Mucosa of descending colon (tissue), 3 donors: Measurements from ENCODE around the gene ABCA3. TPM values are rescaled to one million over a fixed set of nuclear protein-coding genes. Genes with fewer than 3 reads are reported as not detected.
A peak's percentile ranks its signal among the peaks of the same experiment; 100 is the strongest.

Source experiments
- ATAC-seq: fragments of 200-7000 bp; cut with Tn5 transposase; one replicate; pipeline ENCODE4 v1.9.1; 2020; ENCODE audit warnings: mild to moderate bottlenecking, moderate library complexity
- DNase-seq, 3 donors: peaks; one replicate each; pipeline ENCODE4 v3.0.0-alpha.2; 2020
- H3K36me3 ChIP-seq: fragments of 200-600 bp; one replicate; pipeline ENCODE4 v1.8.0; 2021; ENCODE audit warnings: low read depth, mild to moderate bottlenecking
- H3K4me1 ChIP-seq: fragments of 200-600 bp; one replicate; pipeline ENCODE4 v1.8.0; 2021; ENCODE audit warnings: low read depth, mild to moderate bottlenecking
- H3K4me3 ChIP-seq: fragments of 200-600 bp; one replicate; pipeline ENCODE4 v1.8.0; 2021; ENCODE audit warnings: mild to moderate bottlenecking
- H3K9me3 ChIP-seq: fragments of 200-600 bp; one replicate; pipeline ENCODE4 v1.8.0; 2021; ENCODE audit warnings: mild to moderate bottlenecking
- CTCF ChIP-seq: fragments of 200-600 bp; IDR thresholded peaks from one replicate; pipeline ENCODE4 v1.8.0; 2022; ENCODE audit warnings: antibody characterized with exemption, mild to moderate bottlenecking
- intact Hi-C, 2 donors: fragments of 100-400 bp; cut with DNase I in 1 of 2; cut with micrococcal nuclease in 1 of 2; formaldehyde crosslinking; loops; one replicate each; pipeline versions ENCODE4 v1.11.0 to v1.11.1; 2022; cut with DNase I, micrococcal nuclease
- total RNA-seq, 3 donors: library from RNA; stranded (reverse); fragmentation: NEBNext Ultra II Directional in 2 of 3; extraction: Animal tissue kit (Norgen Biotek cat#: 25700) in 2 of 3; gene quantifications; one replicate each; pipeline versions ENCODE4 v1.2.1 to v1.2.4, GENCODE V29; 2021 to 2023
- donor health status: DM: no; HTN: no; CAD: no; lungs with moderate emphysema.
- donor health status: DM: no; HTN: no; CAD: no.
- donor health status: DM: no; HTN: yes; CAD: no.

Gene ABCA3
- total RNA-seq, 3 donors from 2014 or later: 3.0 to 13.5 (median 3.4) TPM

GRCh38 chr16:2237493-2238149 is 102.9 kb downstream of the ABCA3 start:
- ATAC-seq: peak; percentile 30
- peak in 1 of 3 donors; percentile 48 for DNase-seq
- no peaks in the 10 kb centered on the region for H3K36me3 ChIP-seq
- no peaks in the 10 kb centered on the region for H3K9me3 ChIP-seq
- intact Hi-C loops: no loop called here
- no peak for TF ChIP-seq CTCF
- H3K4me1 ChIP-seq: peaks cover 22% of the 10 kb centered on the region
- H3K4me3 ChIP-seq: no peak overlapping the region

- ATAC-seq (no peak), DNase-seq (no peak)
- no peaks in the 10 kb centered on the region for H3K9me3 ChIP-seq
- no peak overlapping the region for H3K4me3 ChIP-seq
- TF ChIP-seq CTCF: no peak
- intact Hi-C loops: no loop called here
- peaks cover 22% of the 10 kb centered on the region for H3K4me1 ChIP-seq
- peaks cover 3% of the 10 kb centered on the region for H3K36me3 ChIP-seq
These were observed 103.4 kb downstream of the ABCA3 start for GRCh38 chr16:2237102-2237482.

- no peaks in the 10 kb centered on the region for H3K9me3 ChIP-seq
- intact Hi-C loops: no loop called here
- peaks cover 3% of the 10 kb centered on the region for H3K36me3 ChIP-seq
- peaks cover 22% of the 10 kb centered on the region for H3K4me1 ChIP-seq
- H3K4me3 ChIP-seq: no peak within 1 kb of the TSS
- TF ChIP-seq CTCF: no peak
- DNase-seq (peak in 1 of 3 donors; percentile 52), ATAC-seq (peak; percentile 48)
These were observed 104.0 kb downstream of the ABCA3 start, which contains the start of gene DNASE1L2 for GRCh38 chr16:2236337-2237101. Gene DNASE1L2, plus strand, starts transcription at chr16:2236444. Its CDS starts 373 bp downstream, at chr16:2236817.

GRCh38 chr16:2235695-2236336 is 104.7 kb downstream of the ABCA3 start:
- intact Hi-C loops: no loop called here
- H3K4me3 ChIP-seq: no peak overlapping the region
- DNase-seq (peak; percentile 54 to 59 (median 55)), ATAC-seq (peak; percentile 21)
- H3K4me1 ChIP-seq: peaks cover 22% of the 10 kb centered on the region
- peaks cover 3% of the 10 kb centered on the region for H3K36me3 ChIP-seq
- H3K9me3 ChIP-seq: no peaks in the 10 kb centered on the region
- TF ChIP-seq CTCF: no peak

GRCh38 chr16:2235234-2235651 is 105.3 kb downstream of the ABCA3 start:
- Histone ChIP-seq H3K36me3 (peaks cover 3% of the 10 kb centered on the region), H3K9me3 (no peaks in the 10 kb centered on the region), H3K4me3 (no peak overlapping the region), H3K4me1 (peaks cover 22% of the 10 kb centered on the region)
- ATAC-seq: no peak
- intact Hi-C loops: no loop called here
- TF ChIP-seq CTCF: no peak
- no peak for DNase-seq
